Fibroblast of skin of scalp (primary cell): ENCODE measurements around the gene MBNL3. TPM values are rescaled to one million over a fixed set of nuclear protein-coding genes. Genes with fewer than 3 reads are reported as not detected.

Experiments
- DNase-seq: peaks from one replicate; pipeline ENCODE4 v3.0.0-alpha.2; 2013
- polyA plus RNA-seq, 2 experiments: library from polyadenylated mRNA; unstranded; fragments of 120-200 nt; gene quantifications; one replicate each; pipeline ENCODE4 v1.2.1, GENCODE V29; 2013; ENCODE audit not compliant: insufficient read length in 2 of 2

The MBNL3 gene, protein sequence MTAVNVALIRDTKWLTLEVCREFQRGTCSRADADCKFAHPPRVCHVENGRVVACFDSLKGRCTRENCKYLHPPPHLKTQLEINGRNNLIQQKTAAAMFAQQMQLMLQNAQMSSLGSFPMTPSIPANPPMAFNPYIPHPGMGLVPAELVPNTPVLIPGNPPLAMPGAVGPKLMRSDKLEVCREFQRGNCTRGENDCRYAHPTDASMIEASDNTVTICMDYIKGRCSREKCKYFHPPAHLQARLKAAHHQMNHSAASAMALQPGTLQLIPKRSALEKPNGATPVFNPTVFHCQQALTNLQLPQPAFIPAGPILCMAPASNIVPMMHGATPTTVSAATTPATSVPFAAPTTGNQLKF
- polyA plus RNA-seq (2013, experiment 1 of 2; ENCODE audit: insufficient read length): 1.4 TPM
- 1.8 TPM for polyA plus RNA-seq (2013, experiment 2 of 2; ENCODE audit: insufficient read length)

GRCh38 chrX:132488819-132489577 lies at the start of gene MBNL3:
TSS of gene MBNL3 (minus strand) at chrX:132489038. CDS start at chrX:132439611, 49,427 bp downstream.
- DNase-seq: peak; percentile 42

GRCh38 chrX:132533409-132533808 lies 44.6 kb upstream of the MBNL3 start:
- no peak for DNase-seq

GRCh38 chrX:132532913-132533312 lies 44.1 kb upstream of the MBNL3 start:
- DNase-seq: peak; percentile 6

DNA sequence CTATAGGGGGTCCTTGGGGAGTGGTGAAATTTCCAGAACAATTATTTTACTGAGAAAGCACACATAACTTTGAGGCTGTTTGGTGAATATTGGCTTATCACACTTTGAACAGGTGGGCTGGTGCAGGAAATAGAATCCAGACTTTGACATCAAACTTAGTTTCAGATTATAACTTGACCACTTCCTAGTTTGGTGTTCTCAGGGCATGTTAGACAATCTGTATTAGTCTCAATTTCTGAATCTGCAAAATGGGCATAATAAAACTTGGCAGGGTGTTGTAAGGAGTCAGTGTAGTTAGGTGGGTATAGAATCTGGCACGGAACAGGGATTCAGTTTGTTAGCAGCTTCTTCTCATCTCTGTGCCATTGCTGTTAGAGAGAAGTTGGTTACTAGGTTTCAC lies 43.3 kb upstream of the MBNL3 start:
- DNase-seq: no peak

- DNase-seq: no peak
These were observed 32.0 kb upstream of the MBNL3 start for GRCh38 chrX:132520792-132521191.

GRCh38 chrX:132520213-132520612 lies 31.4 kb upstream of the MBNL3 start:
- DNase-seq: no peak

DNA sequence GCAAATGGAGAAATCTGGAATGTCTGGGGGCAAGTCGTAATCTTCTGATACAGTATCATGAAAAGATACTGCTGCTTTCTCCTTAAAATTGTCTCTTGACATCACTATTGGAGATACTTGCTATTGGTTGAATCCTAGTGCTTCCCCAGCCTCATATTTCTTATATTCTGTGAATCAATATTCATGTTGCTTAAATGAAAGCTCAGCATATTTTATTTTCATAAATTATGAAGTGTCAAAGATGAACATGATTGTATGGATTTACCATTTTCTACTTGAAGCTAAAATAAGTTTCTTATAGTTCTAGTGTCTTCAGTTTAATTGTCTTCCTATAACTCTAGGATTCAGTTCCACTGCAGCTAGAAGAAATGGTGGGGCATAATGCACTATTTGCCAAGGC lies 29.6 kb upstream of the MBNL3 start:
- no peak for DNase-seq

DNA sequence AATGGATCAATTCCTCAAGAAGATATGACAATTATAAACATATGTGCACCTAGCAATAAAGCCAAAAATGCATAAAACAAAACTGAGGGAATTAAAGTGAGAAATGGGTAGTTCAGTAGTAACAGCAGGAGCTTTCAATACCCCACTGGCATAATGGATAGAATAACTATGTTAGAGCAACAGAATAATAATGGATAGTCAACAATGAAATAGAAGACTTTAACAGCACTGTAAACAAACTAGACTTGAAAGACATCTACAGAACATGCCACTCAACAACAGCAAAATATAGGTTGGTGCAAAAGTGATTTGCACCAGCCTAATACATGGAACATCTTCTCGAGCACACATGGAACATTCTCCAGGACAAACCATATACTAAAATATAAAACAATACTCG lies 20.0 kb upstream of the MBNL3 start:
- DNase-seq: no peak

DNA sequence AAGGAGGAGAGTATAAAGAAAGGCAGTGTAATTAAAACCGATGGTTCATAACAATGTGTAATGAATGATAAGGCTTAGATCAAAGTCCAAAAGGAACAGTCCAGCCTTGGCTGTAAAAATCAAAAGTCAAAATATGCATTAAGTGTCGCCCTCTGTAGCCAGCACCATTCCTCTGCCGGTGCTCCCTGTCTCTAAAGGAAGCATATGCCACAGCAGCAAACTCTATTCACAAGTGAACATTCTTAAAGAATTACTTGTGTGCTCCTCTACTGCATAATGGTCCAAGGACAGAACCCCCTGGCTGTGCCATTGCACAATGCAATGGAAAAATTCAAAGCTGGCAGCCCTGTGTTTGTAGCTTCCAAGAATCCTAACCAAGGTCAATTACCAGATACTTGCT lies 16.3 kb upstream of the MBNL3 start:
- peak; percentile 0 for DNase-seq

- DNase-seq: no peak
These were observed 15.6 kb upstream of the MBNL3 start for GRCh38 chrX:132504417-132504816.

GRCh38 chrX:132501606-132502005 lies 12.8 kb upstream of the MBNL3 start:
- DNase-seq: no peak

- no peak for DNase-seq
These were observed 8.6 kb upstream of the MBNL3 start for GRCh38 chrX:132497432-132497831.

DNA sequence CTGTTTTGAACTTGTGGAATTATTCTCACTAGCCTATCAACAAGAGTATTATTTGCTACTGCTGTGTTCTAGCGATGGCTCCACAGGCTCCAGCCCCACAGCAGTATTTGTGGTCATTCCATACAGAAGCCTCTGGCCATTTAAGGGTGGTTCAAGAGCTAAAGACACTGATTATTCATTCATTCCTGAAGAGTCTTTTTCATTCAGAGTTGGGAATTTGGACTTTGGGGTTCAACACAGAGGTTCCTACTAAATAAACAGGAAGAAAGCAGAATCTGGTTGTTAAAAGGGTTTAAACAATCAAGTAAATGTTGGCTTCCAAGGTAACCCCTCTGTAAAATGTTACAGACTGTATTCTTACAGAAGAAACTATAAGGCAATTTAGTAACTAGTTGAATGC lies 4.3 kb upstream of the MBNL3 start:
- no peak for DNase-seq

DNA sequence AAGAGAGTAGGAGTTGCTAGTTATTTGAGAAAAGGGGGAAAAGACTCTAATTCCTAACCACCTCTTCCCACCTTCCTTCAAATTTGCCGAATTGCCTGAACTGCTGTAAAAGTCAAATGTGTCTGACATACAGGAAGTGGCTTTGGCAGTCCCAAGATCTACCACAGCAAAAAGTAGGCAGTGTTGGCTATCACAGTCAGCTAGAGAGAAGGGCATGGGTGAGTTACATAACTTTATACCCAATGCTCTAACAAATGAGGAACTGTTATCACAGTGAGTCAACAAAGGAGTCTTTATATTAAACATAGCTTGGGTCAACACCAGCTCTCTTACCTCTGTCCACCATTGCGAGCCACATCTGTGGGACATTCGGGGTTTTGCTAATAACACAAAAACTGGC lies 2.4 kb upstream of the MBNL3 start:
- peak; percentile 0 for DNase-seq

DNA sequence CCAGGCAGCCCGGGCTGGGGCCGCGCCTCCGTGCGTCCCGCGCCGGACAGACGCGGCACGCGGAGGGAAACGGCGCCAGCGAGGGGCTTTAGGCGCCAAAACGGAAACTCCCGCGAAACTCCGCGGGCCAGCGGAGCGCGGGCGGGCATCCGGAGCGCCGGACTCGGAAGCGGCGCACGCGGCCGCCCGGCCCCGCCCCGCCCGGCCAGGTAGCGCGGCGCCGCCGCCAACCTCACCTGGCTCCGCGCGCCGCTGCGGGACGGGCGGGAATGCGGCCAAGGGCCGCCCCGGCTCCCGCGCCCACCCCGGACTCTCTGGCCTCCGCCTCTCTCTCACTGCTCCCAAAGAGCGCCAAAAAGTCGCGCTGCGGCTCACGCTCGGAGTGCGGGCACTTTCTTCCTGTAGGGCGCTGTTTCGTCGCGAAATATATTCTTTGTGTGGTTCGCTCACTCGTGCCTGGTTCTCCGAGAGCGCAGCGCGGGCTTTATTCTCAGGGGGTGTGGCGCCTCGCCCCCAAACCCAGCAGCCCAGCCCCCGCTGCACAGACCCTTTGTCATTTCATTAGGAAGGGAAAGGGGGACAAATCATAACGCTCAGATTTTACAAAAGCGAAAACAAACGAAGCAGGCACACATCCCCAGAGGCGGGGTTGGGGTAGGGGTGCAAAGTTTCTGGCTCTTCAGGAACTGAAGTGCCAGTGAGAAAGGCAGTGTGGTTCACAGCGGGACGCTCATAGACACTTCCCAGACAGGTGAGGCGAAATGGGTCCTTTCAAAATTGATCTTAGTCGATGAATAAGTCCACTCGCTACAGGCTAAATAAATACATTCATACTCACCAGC lies 961 bp upstream of the MBNL3 start:
- peak; percentile 15 for DNase-seq

DNA sequence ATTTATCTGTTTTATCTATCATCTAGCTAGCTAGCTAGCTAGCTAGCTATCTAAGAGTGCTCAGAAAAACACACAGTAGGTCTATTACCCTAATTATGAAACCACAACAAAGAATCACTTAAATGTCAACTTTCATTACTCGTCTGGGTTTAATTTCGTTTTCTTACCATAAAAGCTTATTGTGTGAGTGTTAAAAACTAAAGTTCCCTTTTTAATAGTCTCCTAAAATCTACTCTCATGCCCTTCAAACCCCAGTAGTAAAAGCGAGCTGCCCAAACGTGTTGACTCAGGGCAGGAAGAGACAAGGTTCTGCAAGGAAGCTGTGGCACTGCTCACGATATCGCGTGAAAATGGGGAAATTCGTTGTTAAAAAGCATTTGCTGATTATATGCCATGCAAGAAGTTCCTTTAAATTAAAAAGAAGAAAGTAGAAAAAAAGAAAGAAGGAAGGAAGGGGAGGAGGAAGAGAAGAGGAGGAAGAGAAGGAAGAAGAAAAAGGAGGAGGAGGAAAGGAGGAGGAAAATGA lies 595 bp downstream of the MBNL3 start:
- peak; percentile 23 for DNase-seq

DNA sequence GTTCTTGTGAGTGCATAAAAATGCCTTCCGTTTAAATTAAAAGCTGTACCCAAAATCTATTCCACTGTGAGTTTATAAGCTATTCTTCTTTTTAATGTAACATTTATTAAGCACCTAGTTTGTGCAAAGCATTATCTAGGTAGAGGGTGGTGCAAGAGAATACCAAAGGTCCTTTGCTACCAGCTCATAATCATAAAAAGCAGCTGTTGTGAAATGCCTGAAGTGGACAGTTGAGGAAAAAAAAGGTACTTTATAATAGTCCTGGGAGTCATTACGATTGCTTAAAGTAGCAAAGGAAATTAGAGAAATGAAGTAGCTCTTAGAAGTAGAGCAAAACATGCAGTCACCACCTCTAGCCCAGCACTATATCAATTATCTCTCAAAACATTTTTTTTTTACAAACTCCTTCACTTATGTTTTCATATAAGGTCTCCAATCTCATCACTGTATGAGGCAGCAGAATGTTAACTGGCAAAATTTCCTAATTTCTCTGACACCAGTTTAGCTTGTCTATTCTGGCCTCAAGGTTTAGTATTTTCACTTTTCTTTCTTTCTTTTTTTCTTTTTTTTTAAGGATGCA lies 2.1 kb downstream of the MBNL3 start:
- no peak for DNase-seq

DNA sequence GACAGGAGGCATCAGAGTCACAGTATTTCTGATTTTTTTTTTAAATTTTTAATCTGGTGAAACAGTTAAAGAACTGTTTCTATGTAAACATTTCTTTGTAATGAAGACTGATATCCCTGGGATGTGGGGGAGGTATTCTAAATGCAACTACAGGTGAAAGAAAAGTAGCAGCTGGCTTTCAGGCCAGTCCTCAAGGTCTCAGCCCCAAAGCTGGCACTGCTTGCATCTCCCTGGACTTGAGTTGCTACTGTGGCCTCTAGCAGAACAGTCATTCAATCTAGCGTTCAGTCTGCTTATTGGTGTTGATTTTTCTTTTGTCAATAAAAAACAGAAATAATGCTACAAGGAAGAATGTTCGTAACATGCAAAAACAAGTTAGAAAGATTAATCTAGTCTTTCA lies 4.9 kb downstream of the MBNL3 start:
- DNase-seq: no peak

DNA sequence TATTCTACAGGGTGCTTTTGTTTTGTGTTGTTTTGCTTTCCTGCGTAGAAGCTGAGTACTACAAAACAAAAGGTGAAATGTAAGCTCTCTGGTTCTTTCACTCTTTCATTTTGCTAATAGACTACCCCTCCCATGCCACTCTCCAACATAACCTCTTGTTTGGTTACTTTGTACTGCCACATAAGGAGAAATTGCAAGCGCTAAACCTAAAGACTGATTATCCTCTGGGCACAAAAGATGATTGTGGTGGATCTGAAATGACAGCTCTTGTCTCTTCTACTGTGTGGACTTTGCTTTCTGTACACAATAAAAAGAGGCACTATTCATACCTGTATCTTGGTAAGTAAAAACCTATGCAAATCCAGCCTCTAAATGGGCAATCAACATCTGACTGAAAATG lies 5.3 kb downstream of the MBNL3 start:
- DNase-seq: no peak

GRCh38 chrX:132482632-132483031 lies 6.2 kb downstream of the MBNL3 start:
- no peak for DNase-seq

DNA sequence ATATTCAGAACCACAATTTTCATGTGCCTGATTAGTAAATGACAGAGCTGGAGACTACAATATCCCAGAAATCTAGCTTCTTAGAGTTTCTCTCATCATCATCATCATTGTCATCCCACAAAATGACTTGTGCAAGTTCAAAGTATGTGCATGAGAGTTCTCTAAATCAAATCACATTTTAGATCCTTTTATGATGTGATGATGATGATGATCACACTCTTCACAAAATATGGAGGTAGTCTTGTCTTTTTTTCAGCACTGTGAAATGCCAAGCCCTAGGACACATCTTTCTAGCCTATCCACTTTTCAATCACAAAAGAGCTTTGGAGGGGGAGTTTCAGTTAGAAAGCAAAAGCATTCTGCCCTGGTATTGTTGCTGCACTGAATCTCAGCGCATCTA lies 7.4 kb downstream of the MBNL3 start:
- DNase-seq: no peak

GRCh38 chrX:132480581-132481203 lies 8.1 kb downstream of the MBNL3 start:
- peak; percentile 41 for DNase-seq
